T-helper 17 cell (primary cell): ENCODE data around the gene RPL19. TPM values are rescaled to one million over a fixed set of nuclear protein-coding genes. Genes with fewer than 3 reads are reported as not detected.

Experiments
- ATAC-seq: fragments of 150-1000 bp; cut with Tn5 transposase; 2 replicates; pipeline ENCODE4 v1.10.0; 2021; ENCODE audit warnings: mild to moderate bottlenecking, moderate library complexity
- DNase-seq, 3 donors: peaks; one replicate each; pipeline versions ENCODE4 v3.0.0 to v3.0.0-alpha.2; 2020 to 2021
- H3K9me3 ChIP-seq: one replicate; pipeline ENCODE4 v1.7.0; 2013; ENCODE audit warnings: low read length, mild to moderate bottlenecking; ENCODE audit not compliant: control insufficient read depth, poor library complexity, severe bottlenecking
- H3K27ac Mint-ChIP-seq: one replicate; pipeline ENCODE4 v1.8.0; 2022; ENCODE audit warnings: mild to moderate bottlenecking, moderate library complexity, mixed read lengths
- H3K27me3 Mint-ChIP-seq: one replicate; pipeline ENCODE4 v1.8.0; 2022; ENCODE audit warnings: mixed read lengths
- H3K36me3 Mint-ChIP-seq: one replicate; pipeline ENCODE4 v1.8.0; 2022; ENCODE audit warnings: low read depth, mixed read lengths
- H3K4me1 Mint-ChIP-seq: one replicate; pipeline ENCODE4 v1.8.0; 2022; ENCODE audit warnings: mild to moderate bottlenecking, mixed read lengths
- H3K4me3 Mint-ChIP-seq: one replicate; pipeline ENCODE4 v1.8.0; 2022; ENCODE audit warnings: mild to moderate bottlenecking, moderate library complexity, mixed read lengths
- total RNA-seq, 4 donors: library from RNA in 2 of 4; stranded (reverse) in 2 of 4; gene quantifications; one replicate each; pipeline ENCODE4 v1.2.3 and lab custom pipeline; 2022 to 2026

Gene RPL19
- total RNA-seq, 2 donors from 2014 or later, result 3,035 to 3,199 TPM

- no peaks in the 10 kb centered on the region for H3K9me3 ChIP-seq
- H3K4me1 Mint-ChIP-seq, result peaks cover 14% of the 10 kb centered on the region
- ATAC-seq (peak; percentile 32), DNase-seq (no peak)
- H3K27ac Mint-ChIP-seq, result no peak within 1 kb of the TSS
- H3K36me3 Mint-ChIP-seq, result peaks cover 6% of the 10 kb centered on the region
- H3K27me3 Mint-ChIP-seq, result peaks cover 45% of the 10 kb centered on the region
- peak within 1 kb of the TSS; percentile 87 for H3K4me3 Mint-ChIP-seq
Observed at GRCh38 chr17:39225308-39225958, 25.4 kb downstream of the RPL19 start, which contains the start of gene STAC2. Gene STAC2 (minus strand): TSS chr17:39225945. CDS start chr17:39225502, 443 bp downstream.

GRCh38 chr17:39225959-39226683 lies 26.0 kb downstream of the RPL19 start:
- Mint-ChIP-seq H3K4me3 (peak overlapping the region; percentile 87), H3K27ac (no peak overlapping the region), H3K27me3 (peaks cover 51% of the 10 kb centered on the region), H3K4me1 (peaks cover 14% of the 10 kb centered on the region), H3K36me3 (peaks cover 6% of the 10 kb centered on the region)
- DNase-seq, result peak in 1 of 3 donors; percentile 28
- peak; percentile 54 for ATAC-seq
- H3K9me3 ChIP-seq, result no peaks in the 10 kb centered on the region

- H3K4me1 Mint-ChIP-seq, result peaks cover 22% of the 10 kb centered on the region
- no peaks in the 10 kb centered on the region for H3K9me3 ChIP-seq
- H3K27ac Mint-ChIP-seq, result no peak overlapping the region
- H3K27me3 Mint-ChIP-seq, result peaks cover 59% of the 10 kb centered on the region
- no peak overlapping the region for H3K4me3 Mint-ChIP-seq
- ATAC-seq (no peak), DNase-seq (no peak)
- peaks cover 6% of the 10 kb centered on the region for H3K36me3 Mint-ChIP-seq
Observed at GRCh38 chr17:39227364-39227919, 27.4 kb downstream of the RPL19 start.

GRCh38 chr17:39229274-39229913 lies 29.3 kb downstream of the RPL19 start:
- peaks cover 18% of the 10 kb centered on the region for H3K4me1 Mint-ChIP-seq
- ATAC-seq (no peak), DNase-seq (no peak)
- no peaks in the 10 kb centered on the region for H3K9me3 ChIP-seq
- peaks cover 6% of the 10 kb centered on the region for H3K36me3 Mint-ChIP-seq
- peaks cover 51% of the 10 kb centered on the region for H3K27me3 Mint-ChIP-seq
- H3K27ac Mint-ChIP-seq, result no peak overlapping the region
- H3K4me3 Mint-ChIP-seq, result no peak overlapping the region

DNA sequence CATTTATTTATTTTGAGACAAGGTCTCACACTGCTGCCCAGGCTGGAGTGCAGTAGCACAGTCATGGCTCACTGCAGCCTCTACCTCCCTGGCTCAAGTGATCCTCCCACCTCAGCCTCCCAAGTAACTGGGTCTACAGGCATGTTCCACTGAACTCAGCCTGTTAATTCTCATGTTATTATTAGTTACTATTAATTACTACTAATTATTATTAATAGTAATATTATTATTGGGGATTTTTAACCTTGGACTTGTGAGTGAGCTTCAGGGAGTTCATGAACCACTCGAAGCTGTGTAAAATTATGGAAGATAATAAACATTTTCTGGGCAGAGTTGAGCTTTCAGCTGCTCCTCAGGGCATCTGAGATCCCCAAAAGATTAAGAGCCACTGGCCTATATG lies 30.3 kb downstream of the RPL19 start:
- Mint-ChIP-seq H3K27me3 (peaks cover 51% of the 10 kb centered on the region), H3K27ac (no peak overlapping the region), H3K4me3 (no peak overlapping the region), H3K4me1 (peaks cover 15% of the 10 kb centered on the region), H3K36me3 (peaks cover 5% of the 10 kb centered on the region)
- DNase-seq, result no peak
- no peaks in the 10 kb centered on the region for H3K9me3 ChIP-seq
- no peak for ATAC-seq

DNA sequence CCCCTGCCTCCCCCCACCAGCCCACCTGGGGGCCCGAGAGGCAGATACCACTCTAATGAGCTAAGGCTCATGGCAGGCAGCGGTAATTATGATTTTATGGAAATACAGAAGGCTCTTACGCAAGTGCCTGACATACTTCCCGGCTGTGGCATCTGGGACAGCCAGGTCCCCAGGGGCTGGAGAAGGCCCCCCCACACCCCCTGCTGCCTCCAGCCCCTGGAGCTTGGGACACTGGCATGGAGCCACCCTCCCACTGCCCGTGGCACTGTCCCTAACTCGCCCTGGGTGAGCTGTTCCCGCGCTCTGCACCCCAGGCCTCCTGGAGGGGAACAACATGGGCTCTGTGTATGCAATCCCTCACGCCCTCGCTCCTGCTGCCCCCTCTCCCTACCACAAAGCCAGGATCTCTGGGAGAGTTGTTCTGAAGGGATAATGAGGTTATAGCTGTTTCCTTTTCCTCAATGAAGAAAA lies 31.0 kb downstream of the RPL19 start:
- H3K9me3 ChIP-seq, result no peaks in the 10 kb centered on the region
- ATAC-seq (no peak), DNase-seq (no peak)
- peaks cover 16% of the 10 kb centered on the region for H3K4me1 Mint-ChIP-seq
- H3K36me3 Mint-ChIP-seq, result peaks cover 2% of the 10 kb centered on the region
- no peak overlapping the region for H3K27ac Mint-ChIP-seq
- H3K4me3 Mint-ChIP-seq, result no peak overlapping the region
- peaks cover 46% of the 10 kb centered on the region for H3K27me3 Mint-ChIP-seq

DNA sequence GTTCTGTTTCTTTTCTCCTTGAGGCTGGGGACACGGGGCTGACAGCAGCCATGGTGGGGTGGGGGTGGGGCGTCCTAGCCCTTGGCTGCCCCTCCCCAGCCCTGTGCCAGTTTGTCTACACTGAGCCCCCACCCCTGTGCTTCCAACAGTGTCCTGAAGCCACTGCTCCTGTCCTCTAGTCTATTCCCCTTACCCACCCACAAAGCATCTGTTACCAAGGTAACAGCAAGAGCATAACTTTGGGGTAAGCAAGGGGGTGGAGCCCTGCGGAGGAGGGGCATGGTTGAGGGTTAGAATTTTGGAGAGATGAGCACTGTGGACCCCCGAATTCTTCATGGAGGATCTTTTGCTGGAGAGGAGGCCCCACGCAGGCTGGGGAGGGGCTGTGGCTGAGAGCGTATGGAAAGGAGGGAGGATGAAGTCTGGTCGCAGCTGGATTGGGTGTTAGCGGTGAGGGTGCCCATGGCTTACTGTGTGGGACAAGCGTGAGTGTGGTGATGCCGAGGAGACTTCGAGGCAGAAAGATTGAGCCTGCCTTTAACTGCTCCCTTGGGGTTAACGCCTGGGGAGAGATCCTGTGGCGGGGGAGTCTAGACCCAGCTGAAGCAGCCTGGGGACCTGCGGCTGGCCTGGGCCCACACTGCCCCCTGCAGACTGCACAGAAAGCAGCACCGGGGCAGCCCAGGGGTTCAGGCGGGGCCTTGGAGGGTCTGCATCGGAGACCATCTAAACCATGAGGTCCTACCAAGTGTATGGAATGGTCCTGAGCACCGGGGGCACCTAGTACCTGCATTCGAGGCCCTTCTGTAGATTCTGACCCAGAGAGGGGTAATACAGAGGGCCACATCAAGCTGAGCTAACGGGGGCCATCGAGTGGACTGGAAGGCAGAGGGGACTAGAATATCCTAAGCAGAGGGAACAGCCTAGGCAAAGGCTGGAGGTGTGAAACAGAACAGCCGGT lies 31.8 kb downstream of the RPL19 start:
- H3K9me3 ChIP-seq, result no peaks in the 10 kb centered on the region
- H3K4me3 Mint-ChIP-seq, result no peak overlapping the region
- peaks cover 44% of the 10 kb centered on the region for H3K27me3 Mint-ChIP-seq
- peak overlapping the region; percentile 88 for H3K27ac Mint-ChIP-seq
- H3K4me1 Mint-ChIP-seq, result peaks cover 18% of the 10 kb centered on the region
- peaks cover 2% of the 10 kb centered on the region for H3K36me3 Mint-ChIP-seq
- peak; percentile 39 to 52 (median 41) for DNase-seq
- ATAC-seq, result peak; percentile 82

- H3K9me3 ChIP-seq, result no peaks in the 10 kb centered on the region
- peaks cover 35% of the 10 kb centered on the region for H3K4me1 Mint-ChIP-seq
- no peaks in the 10 kb centered on the region for H3K36me3 Mint-ChIP-seq
- DNase-seq, result peak in 1 of 3 donors; percentile 29
- peak overlapping the region; percentile 67 for H3K27ac Mint-ChIP-seq
- peaks cover 16% of the 10 kb centered on the region for H3K27me3 Mint-ChIP-seq
- H3K4me3 Mint-ChIP-seq, result no peak overlapping the region
- peak; percentile 48 for ATAC-seq
Observed at GRCh38 chr17:39235555-39236449, 35.7 kb downstream of the RPL19 start.

GRCh38 chr17:39236450-39236927 lies 36.4 kb downstream of the RPL19 start:
- peaks cover 35% of the 10 kb centered on the region for H3K4me1 Mint-ChIP-seq
- no peaks in the 10 kb centered on the region for H3K36me3 Mint-ChIP-seq
- no peak for DNase-seq
- no peaks in the 10 kb centered on the region for H3K9me3 ChIP-seq
- ATAC-seq, result no peak
- no peak overlapping the region for H3K4me3 Mint-ChIP-seq
- peak overlapping the region; percentile 67 for H3K27ac Mint-ChIP-seq
- H3K27me3 Mint-ChIP-seq, result peaks cover 9% of the 10 kb centered on the region

- H3K36me3 Mint-ChIP-seq, result no peaks in the 10 kb centered on the region
- no peak overlapping the region for H3K4me3 Mint-ChIP-seq
- H3K4me1 Mint-ChIP-seq, result peaks cover 30% of the 10 kb centered on the region
- DNase-seq (no peak), ATAC-seq (no peak)
- H3K27ac Mint-ChIP-seq, result no peak overlapping the region
- peaks cover 4% of the 10 kb centered on the region for H3K27me3 Mint-ChIP-seq
- H3K9me3 ChIP-seq, result no peaks in the 10 kb centered on the region
Observed at GRCh38 chr17:39236981-39237441, 36.9 kb downstream of the RPL19 start.

GRCh38 chr17:39237586-39237985 lies 37.5 kb downstream of the RPL19 start:
- H3K4me1 Mint-ChIP-seq, result peaks cover 26% of the 10 kb centered on the region
- ATAC-seq (no peak), DNase-seq (no peak)
- H3K4me3 Mint-ChIP-seq, result no peak overlapping the region
- no peaks in the 10 kb centered on the region for H3K27me3 Mint-ChIP-seq
- peak overlapping the region; percentile 91 for H3K27ac Mint-ChIP-seq
- H3K36me3 Mint-ChIP-seq, result no peaks in the 10 kb centered on the region
- no peaks in the 10 kb centered on the region for H3K9me3 ChIP-seq
